Spleen (tissue), 11 donors: ENCODE measurements around the gene HCFC1. TPM values are rescaled to one million over a fixed set of nuclear protein-coding genes. Genes with fewer than 3 reads are reported as not detected.

Experiments
- DNase-seq: peaks from one replicate; pipeline ENCODE4 v3.0.0-alpha.2; 2020
- H3K27ac ChIP-seq, 8 donors: fragments of 200-600 bp; sonication (generic) in 7 of 8; 1 replicate in 4 of 8; 2 replicates in 4 of 8; pipeline versions ENCODE4 v1.5.0 to v1.8.0; 2016 to 2021; ENCODE audit warnings: inconsistent platforms in 4 of 8, mild to moderate bottlenecking in 4 of 8, moderate library complexity in 1 of 8
- H3K27me3 ChIP-seq, 7 donors: fragments of 200-600 bp; sonication (generic) in 6 of 7; replicated peaks in 1 of 7; 1 replicate in 4 of 7; 2 replicates in 3 of 7; pipeline versions ENCODE4 v1.5.0 to v1.8.0; 2016 to 2021; ENCODE audit warnings: inconsistent platforms in 3 of 7, mild to moderate bottlenecking in 1 of 7
- H3K36me3 ChIP-seq, 6 donors: fragments of 200-600 bp; sonication (generic) in 5 of 6; 1 replicate in 4 of 6; 2 replicates in 2 of 6; pipeline versions ENCODE4 v1.5.0 to v1.8.0; 2016 to 2021; ENCODE audit warnings: inconsistent platforms in 2 of 6
- H3K4me1 ChIP-seq, 6 donors: fragments of 200-600 bp; sonication (generic) in 5 of 6; 1 replicate in 3 of 6; 2 replicates in 3 of 6; pipeline versions ENCODE4 v1.5.0 to v1.8.0; 2016 to 2021; ENCODE audit warnings: inconsistent platforms in 3 of 6
- H3K4me3 ChIP-seq, 8 donors: fragments of 200-600 bp; sonication (generic) in 7 of 8; 1 replicate in 4 of 8; 2 replicates in 4 of 8; pipeline versions ENCODE4 v1.5.0 to v1.8.0; 2016 to 2021; ENCODE audit warnings: inconsistent platforms in 4 of 8, mild to moderate bottlenecking in 4 of 8, moderate library complexity in 2 of 8
- H3K9me3 ChIP-seq, 8 donors: fragments of 200-600 bp; sonication (generic) in 7 of 8; 1 replicate in 4 of 8; 2 replicates in 4 of 8; pipeline versions ENCODE4 v1.5.0 to v1.8.0; 2016 to 2021; ENCODE audit warnings: inconsistent platforms in 4 of 8
- POLR2A ChIP-seq, 3 donors: fragments of 450-650 bp; IDR thresholded peaks; one replicate each; pipeline ENCODE4 v1.5.1; 2017; ENCODE audit warnings: antibody characterized with exemption in 3 of 3, mild to moderate bottlenecking in 1 of 3
- POLR2AphosphoS5 ChIP-seq, 3 donors: sonication (generic); formaldehyde crosslinking; IDR thresholded peaks; one replicate each; pipeline ENCODE4 v1.5.1; 2017; ENCODE audit warnings: antibody characterized with exemption in 3 of 3
- WGBS, 5 donors: extraction: QIAGEN DNeasy Blood & Tissue Kit in 3 of 5; methylation state at CpG; one replicate each; pipeline versions ENCODE4 v1.1.5 to v1.1.7; 2013 to 2018; 5-methylcytosine and 5-hydroxymethylcytosine counted together
- intact Hi-C: fragments of 100-400 bp; cut with DNase I; formaldehyde crosslinking; loops from one replicate; pipeline ENCODE4 v1.15.0; 2023; ENCODE audit warnings: low total_unique reads
- polyA plus RNA-seq, 3 donors: library from polyadenylated mRNA; stranded (reverse); fragments of 200-250 nt; gene quantifications; one replicate each; pipeline ENCODE4 v1.2.1, GENCODE V29; 2013
- total RNA-seq, 7 donors: library from RNA; depleted of rRNA in 3 of 7; stranded (reverse); fragments of >200 nt in 3 of 7; fragmentation: NEBNext Ultra II Directional in 4 of 7; extraction: Animal tissue kit (Norgen Biotek cat#: 25700) in 4 of 7; gene quantifications; one replicate each; pipeline versions ENCODE4 v1.1.0 to v1.2.1, GENCODE V29; 2016 to 2021
- TF ChIP-seq, protein P1 (sequence below), 11 experiments: fragments of 200-600 bp in 7 of 11; fragments of 450-650 bp in 4 of 11; sonication (generic) in 4 of 11; IDR thresholded peaks in 8 of 11; conservative IDR thresholded peaks in 3 of 11; 1 replicate in 7 of 11; 2 replicates in 4 of 11; pipeline versions ENCODE4 v1.4.0 to v1.8.0; 2016 to 2021; ENCODE audit warnings: antibody characterized with exemption in 11 of 11, inconsistent platforms in 4 of 11, mild to moderate bottlenecking in 1 of 11
- donor health status: healthy with polysubstance abuse.
- donor health status: DM: no; HTN: no; CAD: no; lungs with moderate emphysema.
- donor health status: DM: no; HTN: no; CAD: no.
- donor health status: Bipolar disorder and iron deficiency.
- donor health status: healthy.
- donor health status: DM: no; HTN: no; CAD: no.
- donor health status: DM: yes; HTN: yes; CAD: no.

HCFC1 gene
- total and polyA plus RNA-seq, 10 donors: 9.5 to 86.5 (median 60.8) TPM

DNA sequence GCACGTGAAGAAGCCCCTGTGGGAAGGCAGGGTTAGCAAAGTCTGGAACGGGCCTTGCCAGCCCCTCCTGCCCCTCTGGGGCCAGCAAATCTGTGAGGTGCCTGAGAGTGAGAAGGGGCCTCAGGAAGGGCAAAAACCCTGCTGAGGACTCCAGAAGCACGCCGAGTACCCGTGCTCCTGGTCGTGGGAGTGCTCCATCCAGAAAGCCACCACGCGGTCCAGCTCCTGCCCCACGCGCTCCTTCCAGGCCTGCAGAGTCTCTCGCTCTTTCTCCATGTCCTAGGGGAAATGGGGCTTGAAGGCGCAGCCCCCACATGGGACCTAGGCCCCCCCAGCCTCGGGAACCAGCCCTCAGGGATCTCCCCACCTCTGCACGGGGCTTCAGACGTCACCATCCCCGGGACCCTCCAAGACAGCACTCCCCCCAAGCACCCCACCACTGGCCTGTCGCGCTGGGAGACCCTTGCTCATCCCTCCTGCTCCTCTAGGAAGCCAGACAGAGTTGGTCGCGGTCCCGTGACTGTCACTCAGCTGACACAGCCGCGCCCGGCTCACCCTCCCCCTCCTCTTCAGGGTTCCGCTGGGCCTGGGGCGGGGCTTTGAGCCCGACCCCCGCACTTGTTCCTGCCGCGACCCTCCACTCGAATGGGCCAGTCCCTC, 27.3 kb downstream of the HCFC1 start, which contains the start of gene RENBP:
Gene RENBP (minus strand): TSS at position 504 of the 660 bp plus-strand sequence. CDS start 33 bp downstream, at position 471.
- Histone ChIP-seq H3K36me3 (peaks cover 0 to 39% (median under 1%) of the 10 kb centered on the region in 6 donors), H3K4me1 (peaks cover 4 to 82% (median 53%) of the 10 kb centered on the region in 6 donors), H3K27ac (peak within 1 kb of the TSS; percentile 14 to 89 (median 78)), H3K9me3 (no peaks in the 10 kb centered on the region), H3K27me3 (no peaks in the 10 kb centered on the region), H3K4me3 (peak within 1 kb of the TSS; percentile 20 to 74 (median 48))
- intact Hi-C loops: no loop called here
- peak; percentile 92 for DNase-seq
- TF ChIP-seq POLR2A (IDR thresholded peaks at IDR 0.05) (no peak), POLR2AphosphoS5 (IDR thresholded peaks at IDR 0.05) (peak in 2 of 3 donors; percentile 62 to 68)
- WGBS, 5 donors: 2 to 37% (median 16%) methylated on average over 7 to 31 of the region's 31 CpGs

DNA sequence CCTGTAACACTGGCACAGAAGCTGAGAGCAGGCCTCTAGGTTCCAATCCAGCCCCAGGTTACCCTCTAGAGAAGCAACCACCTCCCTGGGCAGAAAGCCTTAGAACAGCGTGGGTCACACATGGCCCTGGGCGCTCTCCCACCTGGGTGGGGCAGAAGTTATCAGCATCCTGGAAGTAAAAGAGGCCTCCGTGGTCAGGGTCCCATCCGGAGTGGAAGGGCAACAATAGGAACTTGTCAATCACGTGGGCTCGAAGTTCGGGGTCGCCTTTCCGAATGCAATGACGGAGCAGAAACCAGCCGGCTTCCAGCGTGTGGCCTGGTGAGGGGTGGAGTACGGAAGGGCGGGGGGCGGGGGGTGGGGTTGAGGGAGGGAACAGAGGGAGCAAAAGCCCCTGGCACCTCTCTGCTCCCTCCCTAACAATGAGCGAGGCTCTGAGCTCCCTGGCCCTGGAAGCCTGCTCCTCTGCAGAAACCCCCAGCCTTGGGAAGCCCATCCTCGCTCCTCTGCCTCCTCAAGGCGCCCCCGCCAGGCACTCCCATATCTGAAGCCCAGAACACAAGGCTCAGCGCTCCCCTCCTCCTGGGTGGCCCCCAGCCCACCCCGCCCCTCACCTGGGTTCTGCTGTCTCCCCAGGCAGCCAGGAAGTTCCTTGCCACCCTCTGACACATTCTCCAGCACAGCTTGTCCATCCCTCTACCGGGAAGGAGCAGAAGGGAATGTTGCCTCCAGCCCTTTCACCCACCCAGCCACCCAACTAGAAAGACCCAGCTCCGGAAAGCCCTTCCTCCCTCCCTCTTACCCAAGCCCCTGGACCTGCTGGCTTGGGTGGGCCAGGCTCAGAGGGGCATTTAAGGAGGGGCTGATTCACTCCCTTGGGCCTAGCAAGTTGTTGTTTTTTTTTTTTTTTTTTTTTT, 30.0 kb downstream of the HCFC1 start:
- DNase-seq: no peak
- peaks cover 4 to 56% (median 30%) of the 10 kb centered on the region in 6 donors for H3K4me1 ChIP-seq
- peak overlapping the region in 4 of 8 donors; percentile 21 to 74 (median 58) for H3K4me3 ChIP-seq

DNA sequence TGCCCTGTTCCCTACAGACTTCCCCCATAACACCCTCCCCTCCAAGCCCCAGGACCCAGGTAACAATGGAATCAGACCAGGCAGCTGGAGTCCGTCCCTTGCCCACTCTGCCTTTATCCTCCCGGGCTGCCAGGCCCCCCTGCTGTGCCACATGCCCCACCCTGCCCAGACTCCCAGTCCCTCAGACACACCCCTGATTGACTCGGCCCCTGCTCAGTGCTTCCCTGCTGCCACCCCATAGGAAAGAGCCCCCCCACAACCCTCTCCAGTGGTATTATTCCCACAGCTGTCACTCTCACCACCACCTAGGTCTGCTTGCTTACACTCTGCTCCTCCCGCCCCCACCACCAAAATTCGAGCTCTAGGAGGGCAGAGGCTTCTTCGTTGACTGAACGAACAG, 32.0 kb downstream of the HCFC1 start:
- intact Hi-C loops: no loop called here
- 63 to 85% (median 69%) methylated on average over 6 to 7 of the region's 7 CpGs for WGBS, 5 donors

More for the DNA sequence above, 30.0 kb downstream of the HCFC1 start:
- Histone ChIP-seq H3K36me3 (peaks cover 0 to 43% (median 0%) of the 10 kb centered on the region in 6 donors), H3K9me3 (no peaks in the 10 kb centered on the region), H3K27ac (peak overlapping the region; percentile 13 to 89 (median 72)), H3K27me3 (no peaks in the 10 kb centered on the region)
- 16 to 22% (median 20%) methylated on average over 11 to 23 of the region's 23 CpGs for WGBS, 5 donors
- intact Hi-C loops: no loop called here
- TF ChIP-seq POLR2AphosphoS5 (IDR thresholded peaks at IDR 0.05): peak in 2 of 3 donors; percentile 68 to 70
- TF ChIP-seq, protein P1, sequence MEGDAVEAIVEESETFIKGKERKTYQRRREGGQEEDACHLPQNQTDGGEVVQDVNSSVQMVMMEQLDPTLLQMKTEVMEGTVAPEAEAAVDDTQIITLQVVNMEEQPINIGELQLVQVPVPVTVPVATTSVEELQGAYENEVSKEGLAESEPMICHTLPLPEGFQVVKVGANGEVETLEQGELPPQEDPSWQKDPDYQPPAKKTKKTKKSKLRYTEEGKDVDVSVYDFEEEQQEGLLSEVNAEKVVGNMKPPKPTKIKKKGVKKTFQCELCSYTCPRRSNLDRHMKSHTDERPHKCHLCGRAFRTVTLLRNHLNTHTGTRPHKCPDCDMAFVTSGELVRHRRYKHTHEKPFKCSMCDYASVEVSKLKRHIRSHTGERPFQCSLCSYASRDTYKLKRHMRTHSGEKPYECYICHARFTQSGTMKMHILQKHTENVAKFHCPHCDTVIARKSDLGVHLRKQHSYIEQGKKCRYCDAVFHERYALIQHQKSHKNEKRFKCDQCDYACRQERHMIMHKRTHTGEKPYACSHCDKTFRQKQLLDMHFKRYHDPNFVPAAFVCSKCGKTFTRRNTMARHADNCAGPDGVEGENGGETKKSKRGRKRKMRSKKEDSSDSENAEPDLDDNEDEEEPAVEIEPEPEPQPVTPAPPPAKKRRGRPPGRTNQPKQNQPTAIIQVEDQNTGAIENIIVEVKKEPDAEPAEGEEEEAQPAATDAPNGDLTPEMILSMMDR (IDR thresholded peaks at IDR 0.05 in 8 of 11, conservative IDR thresholded peaks at IDR 0.05 in 3 of 11): no peak

DNA sequence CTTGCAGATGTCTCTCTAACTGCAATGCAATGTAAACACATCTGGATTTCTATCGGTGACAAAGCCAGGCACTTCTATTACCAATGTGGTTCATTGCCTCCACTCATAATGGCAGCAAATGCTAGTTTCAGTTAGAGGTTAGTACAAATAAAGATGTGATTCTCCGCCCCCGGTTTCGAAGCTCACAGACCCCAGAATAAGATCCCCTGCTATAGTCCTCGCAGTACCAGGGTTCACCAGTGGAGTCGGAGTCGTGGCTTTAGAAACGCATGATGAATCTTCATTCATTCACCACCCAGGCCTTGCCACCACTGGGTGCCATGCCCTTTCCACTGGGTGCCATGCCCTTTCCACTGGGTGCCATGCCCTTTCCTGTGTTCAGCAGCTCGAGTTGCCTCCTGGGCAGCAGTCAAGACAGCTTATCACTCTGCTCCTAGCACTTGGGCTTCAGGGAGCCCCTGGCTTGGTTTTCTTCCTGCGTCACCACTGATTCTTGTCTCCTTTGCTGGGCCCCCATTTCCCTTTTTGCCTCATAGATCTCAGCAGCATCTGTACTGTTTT, 33.3 kb downstream of the HCFC1 start:
- Histone ChIP-seq H3K27me3 (peaks cover 0 to 9% (median 0%) of the 10 kb centered on the region in 7 donors), H3K36me3 (peaks cover 0 to 42% (median under 1%) of the 10 kb centered on the region in 6 donors), H3K27ac (no peak overlapping the region), H3K9me3 (no peaks in the 10 kb centered on the region), H3K4me3 (no peak overlapping the region), H3K4me1 (peaks cover 5 to 56% (median 38%) of the 10 kb centered on the region in 6 donors)
- WGBS, 5 donors: 72 to 84% (median 75%) methylated on average over 10 of the region's 10 CpGs
- intact Hi-C loops: no loop called here
- no peak for DNase-seq
- TF ChIP-seq POLR2A (IDR thresholded peaks at IDR 0.05) (no peak), POLR2AphosphoS5 (IDR thresholded peaks at IDR 0.05) (no peak)
- TF ChIP-seq, protein P1 (IDR thresholded peaks at IDR 0.05 in 8 of 11, conservative IDR thresholded peaks at IDR 0.05 in 3 of 11): no peak

More for the DNA sequence above, 32.0 kb downstream of the HCFC1 start:
- TF ChIP-seq, protein P1 (IDR thresholded peaks at IDR 0.05 in 8 of 11, conservative IDR thresholded peaks at IDR 0.05 in 3 of 11): no peak
- TF ChIP-seq POLR2AphosphoS5 (IDR thresholded peaks at IDR 0.05) (no peak), POLR2A (IDR thresholded peaks at IDR 0.05) (no peak)
- Histone ChIP-seq H3K4me3 (peak overlapping the region in 1 of 8 donors; percentile 74), H3K9me3 (no peaks in the 10 kb centered on the region), H3K27me3 (no peaks in the 10 kb centered on the region), H3K27ac (peak overlapping the region in 3 of 8 donors; percentile 82 to 89 (median 83)), H3K4me1 (peaks cover 0 to 56% (median 31%) of the 10 kb centered on the region in 6 donors), H3K36me3 (peaks cover 0 to 43% (median 0%) of the 10 kb centered on the region in 6 donors)
- DNase-seq: no peak
